ENCODE data around the gene RAB44.

Gene RAB44

DNA sequence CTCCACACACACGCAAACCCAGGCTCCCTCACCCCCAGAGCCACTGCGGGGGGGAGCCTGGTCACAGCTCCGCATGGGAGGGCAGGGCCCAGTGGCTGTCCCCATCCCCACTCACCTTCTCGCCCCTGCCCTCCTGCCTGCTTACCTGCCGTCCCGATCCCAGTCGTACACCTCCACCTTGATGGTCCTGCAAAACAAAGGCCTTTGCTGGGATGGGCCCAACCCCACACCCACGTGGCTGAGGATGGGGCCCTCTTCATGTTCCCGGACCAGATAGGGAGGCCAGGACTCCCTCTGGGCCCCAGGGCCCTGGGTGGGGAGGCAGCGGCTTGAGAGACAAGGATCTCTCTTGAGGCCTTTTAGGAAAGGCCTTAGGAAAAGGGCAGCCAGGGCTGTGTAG lies 67.6 kb downstream of the RAB44 start:
- TF ChIP-seq, protein P1, sequence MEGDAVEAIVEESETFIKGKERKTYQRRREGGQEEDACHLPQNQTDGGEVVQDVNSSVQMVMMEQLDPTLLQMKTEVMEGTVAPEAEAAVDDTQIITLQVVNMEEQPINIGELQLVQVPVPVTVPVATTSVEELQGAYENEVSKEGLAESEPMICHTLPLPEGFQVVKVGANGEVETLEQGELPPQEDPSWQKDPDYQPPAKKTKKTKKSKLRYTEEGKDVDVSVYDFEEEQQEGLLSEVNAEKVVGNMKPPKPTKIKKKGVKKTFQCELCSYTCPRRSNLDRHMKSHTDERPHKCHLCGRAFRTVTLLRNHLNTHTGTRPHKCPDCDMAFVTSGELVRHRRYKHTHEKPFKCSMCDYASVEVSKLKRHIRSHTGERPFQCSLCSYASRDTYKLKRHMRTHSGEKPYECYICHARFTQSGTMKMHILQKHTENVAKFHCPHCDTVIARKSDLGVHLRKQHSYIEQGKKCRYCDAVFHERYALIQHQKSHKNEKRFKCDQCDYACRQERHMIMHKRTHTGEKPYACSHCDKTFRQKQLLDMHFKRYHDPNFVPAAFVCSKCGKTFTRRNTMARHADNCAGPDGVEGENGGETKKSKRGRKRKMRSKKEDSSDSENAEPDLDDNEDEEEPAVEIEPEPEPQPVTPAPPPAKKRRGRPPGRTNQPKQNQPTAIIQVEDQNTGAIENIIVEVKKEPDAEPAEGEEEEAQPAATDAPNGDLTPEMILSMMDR (IDR thresholded peaks at IDR 0.05; ENCODE audit: low read depth, low read length): no peak

DNA sequence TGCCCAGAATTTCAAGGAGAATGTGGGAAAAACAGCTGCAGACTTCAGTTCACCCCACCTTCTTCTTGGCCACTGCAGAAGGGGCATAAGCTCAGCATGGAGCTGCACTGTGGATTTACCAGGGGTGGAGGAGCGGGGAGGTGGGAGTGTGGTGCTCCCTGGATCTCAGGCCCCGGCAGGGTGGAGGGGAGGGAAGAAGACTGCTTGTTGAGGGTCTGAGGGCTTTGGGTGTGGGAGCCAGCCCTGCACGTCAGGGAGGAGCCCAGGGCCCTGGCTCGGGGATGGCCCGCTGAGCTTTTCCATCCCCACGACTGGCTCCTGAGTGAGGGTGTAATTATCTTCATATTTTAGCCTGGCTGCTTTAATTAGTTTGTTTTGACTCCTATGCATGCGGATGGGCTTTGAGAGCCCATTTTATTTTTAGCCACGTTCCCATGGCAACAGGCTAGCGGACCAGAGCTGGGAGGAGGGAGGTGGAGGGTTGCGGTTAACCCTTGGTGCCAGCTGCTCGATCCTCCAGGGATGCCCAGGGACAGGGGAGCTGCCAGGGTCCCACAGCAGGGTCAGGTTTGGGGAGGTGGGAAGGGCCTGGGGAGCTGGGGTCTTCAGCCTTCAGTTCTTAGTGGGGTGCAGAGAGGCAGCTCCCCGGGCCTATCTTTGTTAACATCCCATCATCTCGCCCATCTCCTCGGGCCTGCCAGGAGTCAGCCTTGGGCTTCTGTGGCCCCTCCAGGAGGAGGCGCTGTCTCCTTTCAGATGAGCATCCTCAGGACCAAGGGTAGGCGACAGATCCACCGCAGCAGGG lies 68.2 kb downstream of the RAB44 start:
- TF ChIP-seq, protein P1 (IDR thresholded peaks at IDR 0.05; ENCODE audit: low read depth, low read length): peak; percentile 97
- peak; percentile 58 for DNase-seq (ENCODE audit: extremely low read depth, low read depth)

More for the DNA sequence above, 67.6 kb downstream of the RAB44 start:
- no peak for DNase-seq (ENCODE audit: extremely low read depth, low read depth)

DNA sequence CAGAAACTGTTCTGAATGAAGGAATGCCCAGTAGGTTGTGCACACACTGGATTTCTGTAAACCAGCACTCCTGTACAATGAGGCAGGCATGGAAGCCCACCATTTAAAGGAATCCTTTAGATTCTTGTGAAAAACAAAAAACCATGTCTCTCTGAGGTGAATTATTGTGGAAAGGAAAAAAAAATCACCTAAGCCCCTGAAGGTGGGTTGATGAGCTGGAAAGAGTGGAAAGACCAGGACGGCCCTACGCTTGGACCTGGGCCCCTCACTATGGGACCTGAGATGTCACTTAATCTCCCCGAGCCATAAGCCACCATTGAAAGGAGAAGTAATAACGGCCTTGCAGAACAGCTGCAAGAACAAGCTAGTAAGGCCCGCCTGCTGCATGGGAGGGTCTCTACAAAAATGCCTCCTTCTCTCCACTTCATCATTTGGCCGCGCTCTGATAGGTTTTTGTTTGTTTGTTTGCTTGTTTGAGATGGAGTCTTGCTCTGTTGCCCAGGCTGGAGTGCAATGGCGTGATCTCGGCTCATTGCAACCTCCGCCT lies 68.8 kb downstream of the RAB44 start:
- TF ChIP-seq, protein P1 (IDR thresholded peaks at IDR 0.05; ENCODE audit: low read depth, low read length): no peak
- no peak for DNase-seq (ENCODE audit: extremely low read depth, low read depth)

DNA sequence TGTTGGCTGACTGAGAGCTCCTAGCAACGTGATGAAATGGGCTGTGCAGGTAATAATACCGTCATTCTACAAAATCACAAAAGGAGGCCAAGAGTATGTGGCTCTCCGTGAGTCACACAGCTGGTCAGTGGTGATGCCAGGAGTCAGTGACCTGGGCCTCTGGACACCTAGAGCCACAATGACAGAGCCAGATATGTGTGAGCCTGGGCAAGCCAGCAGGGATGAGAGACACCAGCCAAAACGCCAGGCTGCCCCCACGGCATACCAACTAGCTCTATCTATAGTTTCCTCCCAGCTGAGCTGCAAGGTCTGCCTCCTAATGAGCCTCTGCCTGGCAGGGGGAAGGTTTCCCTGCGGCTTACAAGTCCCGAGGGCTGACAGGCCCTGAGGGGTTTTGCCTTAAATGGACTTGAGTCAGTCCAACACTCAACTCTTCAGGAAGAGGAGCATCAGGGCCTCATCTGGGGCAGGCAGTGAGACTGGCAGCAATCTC lies 71.6 kb downstream of the RAB44 start:
- TF ChIP-seq, protein P1 (IDR thresholded peaks at IDR 0.05; ENCODE audit: low read depth, low read length): no peak
- DNase-seq (ENCODE audit: extremely low read depth, low read depth): no peak

DNA sequence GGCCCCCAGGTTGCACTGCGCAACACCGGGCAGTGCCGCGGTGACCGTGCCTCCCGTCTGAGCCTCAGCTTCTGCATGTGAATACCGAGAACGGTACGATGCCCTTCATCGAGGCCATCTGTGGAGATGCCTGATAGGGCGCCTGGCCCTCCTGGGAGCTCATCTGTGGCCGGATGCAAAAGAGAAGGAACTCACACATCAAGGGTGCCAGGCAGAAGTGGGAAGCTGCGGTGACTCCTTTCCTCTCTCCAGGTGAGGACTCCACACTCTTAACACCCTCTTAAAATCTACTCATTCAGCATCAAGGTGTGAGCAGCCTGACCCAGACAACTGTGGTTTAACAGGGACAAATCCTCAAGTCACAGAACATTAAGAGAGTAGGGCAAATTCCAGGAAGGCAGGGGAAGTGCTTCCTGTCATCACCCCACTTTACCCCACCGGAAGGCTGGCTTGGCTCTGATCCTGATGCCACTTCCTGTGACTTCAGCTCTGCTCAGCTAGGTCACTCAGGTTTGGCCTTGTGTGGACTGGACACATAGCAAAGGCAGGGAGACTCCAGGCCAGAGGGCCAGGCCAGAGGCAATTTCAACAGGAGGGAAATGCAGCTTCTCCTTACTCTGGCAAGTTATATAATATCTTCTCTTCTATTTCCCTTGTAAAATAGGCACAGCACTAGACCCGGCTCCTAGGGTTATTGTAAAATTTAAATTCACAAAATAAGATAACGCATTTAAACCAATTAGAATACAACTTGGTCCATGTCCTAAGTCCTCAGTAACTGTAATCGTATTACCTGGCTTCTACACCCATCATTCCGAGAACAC lies 72.3 kb downstream of the RAB44 start:
- DNase-seq (ENCODE audit: extremely low read depth, low read depth): no peak
- TF ChIP-seq, protein P1 (IDR thresholded peaks at IDR 0.05; ENCODE audit: low read depth, low read length): no peak

DNA sequence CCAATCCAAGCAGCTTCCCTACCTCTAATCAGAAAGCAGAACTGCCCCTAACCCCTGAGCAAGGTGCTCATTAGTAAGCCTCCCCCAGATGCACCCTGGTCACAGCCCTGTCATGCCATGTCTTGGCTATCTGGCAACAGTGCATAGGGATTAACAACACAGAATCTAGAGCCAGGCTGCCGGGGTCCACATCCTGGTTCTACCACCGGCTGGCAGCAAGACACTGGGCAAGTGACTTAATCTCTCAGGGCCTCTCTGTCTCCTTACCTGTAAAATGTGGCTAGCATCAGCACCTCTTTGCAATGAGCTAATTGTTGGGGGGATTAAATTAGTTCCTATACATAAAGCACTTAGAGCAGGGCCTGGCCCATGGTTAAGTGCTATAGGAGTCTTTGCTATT lies 73.5 kb downstream of the RAB44 start:
- DNase-seq (ENCODE audit: extremely low read depth, low read depth): no peak
- TF ChIP-seq, protein P1 (IDR thresholded peaks at IDR 0.05; ENCODE audit: low read depth, low read length): no peak
